Esophagus (tissue), 2 donors: ENCODE results near the gene KRT35. TPM values are rescaled to one million over a fixed set of nuclear protein-coding genes. Genes with fewer than 3 reads are reported as not detected.

Source experiments
- H3K27ac ChIP-seq, 2 donors: one replicate each; pipeline ENCODE4 v1.5.1; 2013; ENCODE audit warnings: low read depth in 2 of 2, mild to moderate bottlenecking in 2 of 2, inconsistent platforms in 1 of 2, low read length in 1 of 2, moderate library complexity in 1 of 2
- H3K27me3 ChIP-seq, 2 donors: one replicate each; pipeline ENCODE4 v1.6.1; 2013; ENCODE audit warnings: low read length in 2 of 2, control low read depth in 1 of 2, mild to moderate bottlenecking in 1 of 2; ENCODE audit not compliant: insufficient read depth in 2 of 2, control insufficient read depth in 1 of 2
- H3K36me3 ChIP-seq, 2 donors: one replicate each; pipeline ENCODE4 v1.6.1; 2013; ENCODE audit warnings: low read length in 1 of 2; ENCODE audit not compliant: control insufficient read depth in 2 of 2, insufficient read depth in 2 of 2
- H3K4me1 ChIP-seq, 2 donors: one replicate each; pipeline ENCODE4 v1.6.1; 2013; ENCODE audit warnings: low read length in 1 of 2; ENCODE audit not compliant: control insufficient read depth in 2 of 2, insufficient read depth in 2 of 2
- H3K4me3 ChIP-seq, 2 donors: one replicate each; pipeline ENCODE4 v1.5.1; 2013; ENCODE audit warnings: low read length in 2 of 2, mild to moderate bottlenecking in 2 of 2, low read depth in 1 of 2, moderate library complexity in 1 of 2
- H3K9me3 ChIP-seq, 2 donors: one replicate each; pipeline ENCODE4 v1.6.1; 2013; ENCODE audit warnings: mild to moderate bottlenecking in 2 of 2, low read depth in 1 of 2, low read length in 1 of 2, moderate library complexity in 1 of 2; ENCODE audit not compliant: control insufficient read depth in 2 of 2, insufficient read depth in 1 of 2
- WGBS, 2 donors: extraction: QIAGEN DNeasy Blood & Tissue Kit; methylation state at CpG; one replicate each; pipeline ENCODE4 v1.1.7; 2013; 5-methylcytosine and 5-hydroxymethylcytosine counted together
- polyA plus RNA-seq, 2 donors: library from polyadenylated mRNA; stranded (reverse); fragments of 200-250 nt; gene quantifications; one replicate each; pipeline ENCODE4 v1.2.3, GENCODE V29; 2013
- donor health status: healthy with polysubstance abuse.
- donor health status: Bipolar disorder and iron deficiency.

KRT35 gene
- polyA plus RNA-seq, 2 donors = not detected

- Histone ChIP-seq H3K36me3 (peaks cover 0 to 10% of the 10 kb centered on the region in 2 donors), H3K27me3 (no peaks in the 10 kb centered on the region), H3K27ac (peak overlapping the region; percentile 94 to 97), H3K4me1 (peaks cover 0 to 4% of the 10 kb centered on the region in 2 donors), H3K4me3 (peak overlapping the region; percentile 64 to 70), H3K9me3 (no peaks in the 10 kb centered on the region)
- WGBS, 2 donors = 31 to 43% methylated on average over 8 of the region's 8 CpGs
Observed at GRCh38 chr17:41504246-41504977, 23.5 kb upstream of the KRT35 start.

GRCh38 chr17:41503202-41503601, 22.3 kb upstream of the KRT35 start:
- 70 to 79% methylated on average over 9 of the region's 9 CpGs for WGBS, 2 donors
- H3K4me3 ChIP-seq = peak overlapping the region; percentile 56 to 70
- H3K36me3 ChIP-seq = peaks cover 0 to 10% of the 10 kb centered on the region in 2 donors
- peaks cover 0 to 2% of the 10 kb centered on the region in 2 donors for H3K4me1 ChIP-seq
- no peaks in the 10 kb centered on the region for H3K27me3 ChIP-seq
- H3K27ac ChIP-seq = peak overlapping the region; percentile 68 to 93
- H3K9me3 ChIP-seq = no peaks in the 10 kb centered on the region

DNA sequence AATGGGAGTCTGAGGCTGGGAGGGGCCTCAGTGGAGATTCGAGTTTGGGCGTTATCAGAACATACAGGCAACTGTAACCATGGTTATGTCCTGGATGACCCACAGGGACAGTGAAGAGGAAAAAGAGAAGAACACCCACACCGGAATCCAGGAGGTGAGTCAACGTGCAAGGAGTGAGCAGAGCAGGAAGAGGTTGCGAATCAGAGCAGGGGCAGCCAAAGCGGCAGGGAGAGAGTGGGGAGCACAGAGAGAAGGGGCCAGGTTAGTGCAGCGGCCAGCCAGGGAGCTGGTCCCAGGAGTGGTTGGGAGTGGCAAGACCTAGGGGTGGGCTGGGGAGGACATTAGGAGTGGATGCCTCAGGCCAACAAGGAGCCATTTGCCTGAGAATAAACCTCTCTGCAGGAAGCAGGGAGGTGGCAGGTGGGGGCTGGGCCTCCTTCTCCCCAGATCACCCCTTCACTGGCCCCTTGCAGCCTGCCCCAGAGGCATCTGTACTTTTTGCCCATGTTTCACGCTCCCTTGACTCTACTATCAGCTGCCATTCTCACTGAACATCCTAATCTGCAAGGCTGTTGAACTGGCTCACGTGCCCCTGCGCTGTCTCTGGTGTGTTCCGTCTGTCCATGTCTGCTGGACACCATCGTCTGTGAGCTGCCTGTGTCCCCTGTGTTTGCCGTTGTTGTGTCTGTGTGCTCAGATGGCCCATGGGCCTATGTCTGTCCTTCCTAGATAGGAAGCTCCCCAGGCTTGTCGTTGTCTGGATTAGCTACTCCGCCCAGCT, 19.4 kb upstream of the KRT35 start:
- peaks cover 0 to 3% of the 10 kb centered on the region in 2 donors for H3K4me1 ChIP-seq
- H3K27ac ChIP-seq = peak overlapping the region; percentile 63 to 93
- H3K9me3 ChIP-seq = no peaks in the 10 kb centered on the region
- H3K4me3 ChIP-seq = peak overlapping the region; percentile 23 to 70
- peaks cover 0 to 10% of the 10 kb centered on the region in 2 donors for H3K36me3 ChIP-seq
- WGBS, 2 donors = 51 to 59% methylated on average over 15 of the region's 15 CpGs
- H3K27me3 ChIP-seq = no peaks in the 10 kb centered on the region

GRCh38 chr17:41499714-41500113, 18.8 kb upstream of the KRT35 start:
- Histone ChIP-seq H3K9me3 (no peaks in the 10 kb centered on the region), H3K36me3 (peaks cover 0 to 10% of the 10 kb centered on the region in 2 donors), H3K4me1 (peaks cover 0 to 3% of the 10 kb centered on the region in 2 donors), H3K27ac (peak overlapping the region; percentile 54 to 93), H3K4me3 (peak overlapping the region; percentile 9 to 32), H3K27me3 (no peaks in the 10 kb centered on the region)
- WGBS, 2 donors = 66% methylated on average over 5 of the region's 5 CpGs

GRCh38 chr17:41498276-41498675, 17.3 kb upstream of the KRT35 start:
- Histone ChIP-seq H3K9me3 (no peaks in the 10 kb centered on the region), H3K27me3 (no peaks in the 10 kb centered on the region), H3K4me1 (peaks cover 3% of the 10 kb centered on the region in 2 donors), H3K4me3 (peak overlapping the region in 1 of 2 donors; percentile 24), H3K27ac (peak overlapping the region; percentile 54 to 93), H3K36me3 (peaks cover 0 to 10% of the 10 kb centered on the region in 2 donors)
- WGBS, 2 donors = 48 to 61% methylated on average over 6 of the region's 6 CpGs

DNA sequence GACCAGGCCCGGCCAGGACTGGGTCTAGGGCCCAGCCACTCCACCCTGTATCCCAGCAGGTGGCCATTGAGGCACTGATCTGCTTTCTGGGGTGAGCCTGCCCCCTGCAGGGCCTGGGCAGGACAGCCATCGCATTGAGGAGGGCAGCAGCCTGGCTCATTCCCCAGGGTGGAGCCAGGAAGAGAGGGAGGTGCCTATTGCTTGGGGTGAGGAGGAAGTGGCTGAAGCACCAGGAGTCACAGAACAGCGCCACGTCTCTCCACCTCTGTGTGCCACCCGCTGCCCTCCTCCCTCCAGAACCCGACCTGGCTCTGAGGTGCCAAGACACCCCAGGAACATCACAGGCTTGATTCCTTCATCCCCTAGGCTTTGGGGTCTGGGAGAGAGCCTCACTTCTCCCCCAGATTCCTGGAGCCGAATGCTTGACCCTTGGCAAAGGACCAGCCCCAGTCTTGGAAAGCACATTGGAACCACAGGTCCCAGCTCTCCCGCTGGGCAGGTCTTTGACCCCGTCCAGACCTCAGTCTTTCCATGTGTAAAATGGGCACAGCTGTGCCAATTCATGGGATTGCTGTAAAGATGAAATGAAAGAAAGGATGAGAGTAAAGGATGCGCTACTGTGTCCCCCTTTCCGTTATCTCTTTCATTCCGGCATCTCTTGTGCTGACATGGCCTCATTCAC, 16.0 kb upstream of the KRT35 start:
- Histone ChIP-seq H3K9me3 (no peaks in the 10 kb centered on the region), H3K4me1 (peaks cover 3% of the 10 kb centered on the region in 2 donors), H3K4me3 (no peak overlapping the region), H3K27me3 (no peaks in the 10 kb centered on the region), H3K36me3 (no peaks in the 10 kb centered on the region), H3K27ac (peak overlapping the region; percentile 0 to 81)
- 46 to 49% methylated on average over 12 of the region's 12 CpGs for WGBS, 2 donors

GRCh38 chr17:41494524-41494923, 13.6 kb upstream of the KRT35 start:
- Histone ChIP-seq H3K27me3 (no peaks in the 10 kb centered on the region), H3K27ac (peak overlapping the region in 1 of 2 donors; percentile 24)
- 40 to 53% methylated on average over 2 of the region's 2 CpGs for WGBS, 2 donors

GRCh38 chr17:41492771-41493170, 11.8 kb upstream of the KRT35 start:
- no peaks in the 10 kb centered on the region for H3K36me3 ChIP-seq
- WGBS, 2 donors = 46 to 47% methylated on average over 4 of the region's 4 CpGs
- H3K27me3 ChIP-seq = no peaks in the 10 kb centered on the region
- H3K4me1 ChIP-seq = peaks cover 3% of the 10 kb centered on the region in 2 donors
- no peak overlapping the region for H3K27ac ChIP-seq
- no peak overlapping the region for H3K4me3 ChIP-seq
- H3K9me3 ChIP-seq = no peaks in the 10 kb centered on the region

More at GRCh38 chr17:41494524-41494923, 13.6 kb upstream of the KRT35 start:
- Histone ChIP-seq H3K4me1 (peaks cover 3% of the 10 kb centered on the region in 2 donors), H3K9me3 (no peaks in the 10 kb centered on the region), H3K4me3 (no peak overlapping the region), H3K36me3 (no peaks in the 10 kb centered on the region)

DNA sequence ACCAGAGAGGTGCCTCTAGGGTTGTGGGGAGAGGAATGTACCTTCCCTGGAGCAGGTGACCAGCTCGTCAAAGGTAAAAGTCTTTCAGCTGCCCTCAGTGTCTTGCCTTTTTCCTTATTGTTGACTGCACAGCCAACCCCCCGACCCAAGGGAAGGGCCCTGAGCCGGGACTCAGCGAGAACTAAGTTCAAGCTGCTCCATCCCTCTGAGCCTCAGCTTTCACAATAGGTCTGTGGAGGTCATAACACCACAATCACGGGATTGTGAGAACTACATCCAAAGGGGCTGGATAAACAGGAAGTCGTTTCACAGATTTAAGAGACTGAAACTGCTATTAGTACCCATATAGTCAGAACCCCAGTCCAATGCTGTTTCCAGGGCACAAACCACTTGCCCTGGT, 11.4 kb upstream of the KRT35 start:
- Histone ChIP-seq H3K27ac (no peak overlapping the region), H3K9me3 (no peaks in the 10 kb centered on the region), H3K4me3 (no peak overlapping the region), H3K27me3 (no peaks in the 10 kb centered on the region), H3K4me1 (peaks cover 3% of the 10 kb centered on the region in 2 donors), H3K36me3 (no peaks in the 10 kb centered on the region)
- 66 to 67% methylated on average over 6 of the region's 6 CpGs for WGBS, 2 donors
